Non-pigmented ciliary epithelial cell (primary cell): ENCODE results near the gene CORO6.

Source experiments
- DNase-seq: peaks from one replicate; pipeline ENCODE4 v3.0.0-alpha.2; 2010; ENCODE audit warnings: low read depth

CORO6 gene

DNA sequence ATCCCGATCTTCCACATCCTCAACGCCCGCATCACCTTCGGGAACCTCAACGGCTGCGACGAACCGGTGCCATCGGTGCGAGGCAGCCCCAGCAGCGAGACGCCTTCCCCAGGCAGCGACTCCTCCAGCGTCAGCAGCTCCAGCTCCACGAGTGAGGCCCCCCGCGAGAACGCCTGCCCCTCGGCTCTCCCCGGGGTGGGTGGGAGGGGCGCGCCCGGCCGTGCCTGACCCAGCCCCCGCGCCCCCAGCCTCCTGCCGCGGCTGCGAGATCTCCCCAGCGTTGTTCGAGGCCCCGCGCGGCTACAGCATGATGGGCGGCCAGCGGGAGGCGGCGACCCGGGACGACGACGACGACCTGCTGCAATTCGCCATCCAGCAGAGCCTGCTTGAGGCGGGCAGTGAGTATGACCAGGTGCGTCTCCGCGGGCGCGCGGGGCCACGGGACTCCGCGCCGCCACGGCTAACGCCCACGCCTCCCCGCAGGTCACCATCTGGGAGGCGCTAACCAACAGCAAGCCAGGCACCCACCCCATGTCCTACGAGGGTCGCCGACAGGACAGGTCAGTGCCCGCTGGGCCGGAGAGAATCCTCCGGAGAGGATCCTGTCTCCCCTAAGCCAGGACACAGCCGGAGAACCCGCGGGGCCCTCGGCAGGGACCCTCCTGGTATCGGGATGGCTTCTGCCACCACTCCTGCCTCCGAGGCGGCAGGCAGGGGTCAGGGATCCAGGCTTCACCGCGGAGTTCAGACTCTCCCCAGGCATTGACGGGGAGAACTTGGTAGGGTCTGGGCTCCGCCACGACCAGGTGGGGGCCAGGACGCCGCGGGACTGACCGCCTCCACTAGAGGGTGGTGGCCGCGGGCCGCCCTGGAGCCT is 10.1 kb downstream of the CORO6 start:
- no peak for DNase-seq

DNA sequence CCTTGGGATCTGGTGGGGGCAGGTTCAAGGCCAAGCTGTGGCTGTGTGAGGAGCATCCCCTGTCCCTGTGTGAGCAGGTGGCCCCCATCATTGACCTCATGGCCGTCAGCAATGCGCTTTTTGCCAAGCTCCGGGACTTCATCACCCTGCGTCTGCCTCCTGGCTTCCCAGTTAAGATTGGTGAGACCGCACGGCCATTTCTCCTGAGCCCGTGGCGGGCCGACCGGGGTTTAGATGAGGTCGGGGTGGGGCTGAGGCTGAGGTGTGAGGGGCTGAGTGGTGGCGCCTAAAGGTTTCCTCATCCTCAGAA is 10.7 kb downstream of the CORO6 start:
- no peak for DNase-seq

- DNase-seq, result no peak
These were observed 11.2 kb downstream of the CORO6 start for GRCh38 chr17:29611351-29612093.

- DNase-seq, result no peak
These were observed 12.3 kb downstream of the CORO6 start for GRCh38 chr17:29610395-29610794.

DNA sequence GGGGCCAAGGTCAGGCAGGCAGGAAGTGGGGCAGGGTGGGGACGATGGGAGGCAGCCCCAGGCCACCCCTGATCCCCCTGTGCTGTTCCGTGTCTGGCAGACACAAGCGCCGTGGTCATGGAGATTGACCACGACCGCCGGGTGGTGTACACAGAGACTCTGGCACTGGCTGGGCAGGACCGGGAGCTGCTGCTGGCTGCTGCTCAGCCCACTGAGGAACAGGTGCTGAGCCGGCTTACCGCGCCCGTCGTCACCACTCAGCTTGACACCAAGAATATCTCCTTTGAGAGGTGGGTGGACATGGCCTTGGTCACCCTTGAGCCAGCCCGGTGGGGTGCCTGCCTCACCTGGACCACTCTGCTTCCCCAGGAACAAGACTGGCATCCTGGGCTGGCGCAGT is 13.7 kb downstream of the CORO6 start:
- DNase-seq, result no peak

- DNase-seq, result no peak
These were observed 15.0 kb downstream of the CORO6 start for GRCh38 chr17:29607557-29608195.

DNA sequence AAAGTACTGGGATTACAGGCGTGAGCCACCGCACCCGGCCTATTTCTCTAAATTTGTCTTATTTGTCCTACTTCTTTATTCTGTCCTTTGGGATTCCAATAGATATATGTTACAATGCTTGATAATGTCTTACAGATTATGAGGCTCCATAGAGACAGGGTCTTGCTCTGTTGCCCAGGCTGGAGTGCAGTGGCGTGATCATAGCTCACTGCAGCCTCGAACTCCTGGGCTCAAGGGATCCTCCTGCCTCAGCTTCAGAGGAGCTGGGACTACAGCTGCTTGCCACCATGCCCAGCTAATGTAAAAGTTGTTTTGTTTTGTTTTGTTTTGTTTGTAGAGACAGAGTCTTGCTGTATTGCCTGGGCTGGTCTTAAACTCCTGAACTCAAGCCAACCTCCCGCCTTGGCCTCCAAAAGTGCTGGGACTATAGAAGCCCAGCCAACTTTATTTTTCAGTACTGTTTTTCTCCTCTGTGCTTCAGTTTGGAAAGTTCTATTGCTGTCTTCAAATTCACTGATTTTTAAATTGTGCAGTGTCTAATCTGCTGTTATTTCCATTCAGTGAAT is 19.5 kb downstream of the CORO6 start:
- DNase-seq, result no peak

GRCh38 chr17:29597361-29598172 is 25.1 kb downstream of the CORO6 start:
- no peak for DNase-seq

DNA sequence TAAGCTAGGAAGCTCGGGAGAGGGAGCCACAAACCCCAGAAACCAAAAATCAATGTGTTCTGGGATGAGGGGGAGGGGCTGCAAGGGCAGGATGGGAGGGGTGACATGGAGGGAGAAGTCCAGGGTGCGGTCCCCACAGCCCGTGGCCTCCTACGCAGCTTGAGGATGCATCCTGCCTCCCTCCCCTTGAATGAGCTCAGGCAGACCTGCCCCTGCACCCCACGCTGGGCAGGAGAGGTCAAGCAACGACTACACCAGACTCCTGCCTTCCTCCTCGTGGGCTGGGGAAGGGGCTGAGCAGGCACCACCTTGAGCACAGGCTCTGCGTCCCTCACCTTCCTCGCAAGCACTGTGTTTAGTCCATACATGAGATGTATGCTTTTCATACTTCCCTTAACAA is 25.9 kb downstream of the CORO6 start:
- no peak for DNase-seq

GRCh38 chr17:29595943-29596774 is 26.6 kb downstream of the CORO6 start:
- no peak for DNase-seq

- no peak for DNase-seq
These were observed 27.4 kb downstream of the CORO6 start for GRCh38 chr17:29595107-29595942.

GRCh38 chr17:29594519-29595090 is 28.1 kb downstream of the CORO6 start:
- no peak for DNase-seq

DNA sequence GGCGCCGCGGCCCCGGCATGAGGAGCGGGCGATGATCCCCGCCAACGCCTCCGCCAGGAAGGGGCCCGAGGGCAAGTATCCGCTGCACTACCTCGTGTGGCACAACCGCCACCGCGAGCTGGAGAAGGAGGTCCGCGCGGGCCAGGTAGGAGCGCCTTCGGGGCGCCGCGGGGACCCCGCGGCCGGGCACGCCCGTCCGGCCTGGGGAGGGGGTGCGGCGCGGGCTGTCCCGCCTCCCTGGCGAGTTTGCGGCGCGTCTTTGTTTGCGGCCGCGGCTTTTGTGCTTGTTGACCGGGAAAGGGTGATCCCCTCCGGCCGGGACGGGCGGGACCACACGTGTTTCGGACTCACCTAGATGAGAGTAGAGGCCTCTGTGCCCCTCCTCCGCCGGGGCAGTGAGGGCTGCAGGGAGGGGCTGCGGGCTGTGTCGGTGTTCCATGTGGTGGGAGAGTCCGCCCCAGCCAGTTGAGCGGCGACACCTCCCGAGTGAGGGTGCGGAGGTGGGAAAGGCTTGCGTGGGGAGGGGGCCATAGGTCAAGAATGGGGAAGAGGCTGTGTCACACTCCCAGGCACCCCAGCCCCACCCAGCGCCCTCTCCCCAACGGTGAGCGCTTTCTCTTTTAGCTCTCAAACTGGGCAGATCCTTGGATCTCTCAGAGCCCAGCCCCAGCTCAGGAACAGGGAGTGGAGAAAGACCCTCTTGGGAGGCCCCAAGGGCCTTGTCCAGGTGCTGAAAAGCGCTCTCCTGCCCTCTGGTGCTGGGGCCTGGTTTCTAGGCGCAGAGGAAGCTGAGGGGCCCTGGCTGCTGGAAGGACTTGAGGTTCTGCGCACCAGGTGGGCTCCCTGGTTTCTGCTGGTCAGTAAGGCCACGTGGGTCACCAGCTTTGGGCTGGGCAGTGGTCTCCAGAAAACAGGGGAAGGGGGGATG is 28.9 kb downstream of the CORO6 start:
- no peak for DNase-seq

DNA sequence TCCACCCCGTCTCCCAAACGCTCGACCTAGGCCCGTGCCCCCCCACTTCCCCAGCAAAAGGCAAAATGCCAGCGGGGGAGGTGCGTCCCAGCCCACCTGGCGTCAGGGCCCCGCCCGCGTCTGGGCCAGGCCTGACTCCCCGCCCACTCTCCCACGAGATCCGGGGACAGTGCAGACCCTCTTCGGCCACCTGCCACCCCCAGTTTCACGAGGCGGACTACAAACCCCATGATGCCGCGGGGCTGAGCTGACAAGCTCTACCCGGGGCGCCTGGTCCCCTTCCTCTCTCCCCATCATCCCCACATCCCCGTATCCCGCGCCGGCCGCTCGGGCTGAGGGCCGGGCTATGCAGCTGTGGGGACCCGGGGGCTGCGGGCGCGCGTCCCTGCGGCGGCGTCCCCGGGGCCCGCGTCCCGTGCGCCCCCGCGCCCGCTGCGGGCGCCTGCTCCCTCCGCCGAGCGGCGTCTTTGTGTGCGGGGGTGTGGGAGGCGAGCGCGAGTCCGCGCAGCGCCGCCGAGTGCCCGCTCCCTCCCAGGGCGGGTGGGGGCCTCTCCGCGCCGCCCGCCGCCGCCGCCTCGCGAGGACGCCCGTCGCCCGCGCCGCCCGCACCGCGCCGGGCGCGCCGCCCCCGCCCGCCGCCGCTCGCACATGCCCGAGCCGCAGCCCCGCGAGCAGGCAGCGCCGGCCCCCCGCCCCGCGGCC is 29.7 kb downstream of the CORO6 start, which contains the start of gene ANKRD13B:
ANKRD13B (plus strand) TSS at position 283 of the 702 bp plus-strand sequence. CDS start 490 bp downstream, outside the sequence.
- no peak for DNase-seq

- no peak for DNase-seq
These were observed 30.7 kb downstream of the CORO6 start for GRCh38 chr17:29591737-29592608.

DNA sequence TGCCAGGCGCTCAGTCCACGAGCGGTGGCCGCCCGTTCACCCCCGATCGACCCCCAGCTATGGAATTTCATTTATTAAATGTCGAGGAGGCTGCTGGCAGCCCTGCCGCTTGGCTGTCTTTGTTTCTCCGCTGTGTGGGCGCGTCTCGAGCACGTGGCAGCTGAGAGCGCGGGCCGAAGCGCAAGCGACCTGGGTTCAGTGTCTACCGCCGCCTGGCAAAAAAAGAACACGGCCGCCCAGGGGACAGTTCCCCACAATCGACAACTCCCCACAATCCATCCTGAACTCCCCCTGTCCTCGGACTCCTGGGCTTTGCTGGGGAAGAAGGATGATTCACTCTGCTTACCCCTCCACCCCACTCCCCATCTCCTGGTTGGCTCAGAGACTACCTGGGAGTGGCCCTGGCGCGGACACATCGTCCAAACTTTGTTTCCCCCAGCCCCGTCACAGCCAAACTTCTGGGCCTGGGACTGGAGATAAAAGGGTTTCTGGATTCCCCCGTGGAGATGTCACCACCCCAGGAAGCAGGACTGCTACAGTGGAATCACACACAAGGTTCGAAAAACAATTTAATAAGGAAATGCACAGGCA is 31.5 kb downstream of the CORO6 start:
- no peak for DNase-seq
